Measurements from ENCODE around the gene DYNC2LI1.

GRCh38 chr2:43824512-43824911 is 50.7 kb downstream of the DYNC2LI1 start:
- TF ChIP-seq, protein P1, sequence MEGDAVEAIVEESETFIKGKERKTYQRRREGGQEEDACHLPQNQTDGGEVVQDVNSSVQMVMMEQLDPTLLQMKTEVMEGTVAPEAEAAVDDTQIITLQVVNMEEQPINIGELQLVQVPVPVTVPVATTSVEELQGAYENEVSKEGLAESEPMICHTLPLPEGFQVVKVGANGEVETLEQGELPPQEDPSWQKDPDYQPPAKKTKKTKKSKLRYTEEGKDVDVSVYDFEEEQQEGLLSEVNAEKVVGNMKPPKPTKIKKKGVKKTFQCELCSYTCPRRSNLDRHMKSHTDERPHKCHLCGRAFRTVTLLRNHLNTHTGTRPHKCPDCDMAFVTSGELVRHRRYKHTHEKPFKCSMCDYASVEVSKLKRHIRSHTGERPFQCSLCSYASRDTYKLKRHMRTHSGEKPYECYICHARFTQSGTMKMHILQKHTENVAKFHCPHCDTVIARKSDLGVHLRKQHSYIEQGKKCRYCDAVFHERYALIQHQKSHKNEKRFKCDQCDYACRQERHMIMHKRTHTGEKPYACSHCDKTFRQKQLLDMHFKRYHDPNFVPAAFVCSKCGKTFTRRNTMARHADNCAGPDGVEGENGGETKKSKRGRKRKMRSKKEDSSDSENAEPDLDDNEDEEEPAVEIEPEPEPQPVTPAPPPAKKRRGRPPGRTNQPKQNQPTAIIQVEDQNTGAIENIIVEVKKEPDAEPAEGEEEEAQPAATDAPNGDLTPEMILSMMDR (IDR thresholded peaks at IDR 0.05; ENCODE audit: borderline replicate concordance, extremely low read depth, low read length, poor library complexity, severe bottlenecking) = no peak
- TF ChIP-seq EZH2 (IDR thresholded peaks at IDR 0.05; ENCODE audit: borderline replicate concordance, low read depth, low read length, severe bottlenecking) = no peak
